Kidney (tissue), 14 donors: Measurements from ENCODE around the gene PAEP. TPM values are rescaled to one million over a fixed set of nuclear protein-coding genes. Genes with fewer than 3 reads are reported as not detected.
A peak's percentile ranks its signal among the peaks of the same experiment; 100 is the strongest.

Source experiments
- DNase-seq, 5 donors: peaks; one replicate each; pipeline ENCODE4 v3.0.0-alpha.2; 2013 to 2020
- FAIRE-seq: peaks from 2 replicates; lab custom pipeline; 2012; peaks lifted over from hg19 to GRCh38; lab: Jason Lieb, UNC
- H3K27ac ChIP-seq, 2 donors: one replicate each; pipeline ENCODE4 v1.7.0; 2013; ENCODE audit warnings: low read depth in 2 of 2, low read length in 2 of 2, inconsistent platforms in 1 of 2
- H3K27me3 ChIP-seq: one replicate; pipeline ENCODE4 v1.7.1; 2013; ENCODE audit warnings: low read length, inconsistent platforms; ENCODE audit not compliant: control insufficient read depth, insufficient read depth
- H3K36me3 ChIP-seq, 3 donors: one replicate each; pipeline versions ENCODE4 v1.7.0 to v1.7.1; 2013; ENCODE audit warnings: low read length in 3 of 3, control low read depth in 1 of 3, inconsistent platforms in 1 of 3; ENCODE audit not compliant: insufficient read depth in 3 of 3, control insufficient read depth in 2 of 3
- H3K4me1 ChIP-seq, 3 donors: one replicate each; pipeline versions ENCODE4 v1.7.0 to v1.7.1; 2013; ENCODE audit warnings: low read length in 3 of 3, inconsistent platforms in 1 of 3, low read depth in 1 of 3; ENCODE audit not compliant: control insufficient read depth in 2 of 3, insufficient read depth in 2 of 3
- H3K4me3 ChIP-seq, 3 donors: one replicate each; pipeline versions ENCODE4 v1.7.0 to v1.8.1; 2013; ENCODE audit warnings: low read length in 3 of 3, control low read depth in 1 of 3, inconsistent platforms in 1 of 3
- H3K9ac ChIP-seq, 3 donors: one replicate each; pipeline versions ENCODE4 v1.7.0 to v1.7.1; 2013; ENCODE audit warnings: low read length in 3 of 3, control low read depth in 1 of 3, inconsistent platforms in 1 of 3
- H3K9me3 ChIP-seq, 3 donors: one replicate each; pipeline versions ENCODE4 v1.7.0 to v1.7.1; 2013; ENCODE audit warnings: low read length in 3 of 3, control low read depth in 1 of 3, inconsistent platforms in 1 of 3; ENCODE audit not compliant: control insufficient read depth in 2 of 3, insufficient read depth in 1 of 3
- CTCF ChIP-seq: IDR thresholded peaks from 3 replicates; pipeline ENCODE4 v1.5.1; 2012; ENCODE audit warnings: mild to moderate bottlenecking, moderate library complexity, borderline replicate concordance; ENCODE audit not compliant: insufficient read depth; ENCODE audit errors: extremely low read depth
- intact Hi-C: fragments of 100-400 bp; cut with DNase I; formaldehyde crosslinking; loops from one replicate; pipeline ENCODE4 v1.11.1; 2022
- polyA plus RNA-seq: library from polyadenylated mRNA; stranded (reverse); fragments of 350-450 nt; fragmentation: Illumina TruSeq; extraction: RNeasy Lipid Tissue Mini Kit (QIAGEN cat#74804); gene quantifications from one replicate; pipeline ENCODE4 v1.2.3, GENCODE V29; 2014; ENCODE audit warnings: low read depth, low replicate concordance; ENCODE audit not compliant: insufficient read depth
- total RNA-seq: library from RNA; stranded (reverse); fragmentation: NEBNext Ultra II Directional; extraction: Animal tissue kit (Norgen Biotek cat#: 25700); gene quantifications from one replicate; pipeline ENCODE4 v1.2.1, GENCODE V29; 2021
- donor health status: control.
- donor health status: control.
- donor health status: control.
- donor health status: control.
- donor health status: control.
- donor health status: DM: yes; HTN: yes; CAD: no.
- donor health status: Normal renal cell carcinoma (clear cell type).

The PAEP gene
- total and polyA plus RNA-seq, 2 donors from 2014 or later: not detected

- TF ChIP-seq CTCF: peak; percentile 76
- no peaks in the 10 kb centered on the region for H3K36me3 ChIP-seq
- no peaks in the 10 kb centered on the region for H3K9me3 ChIP-seq
- H3K9ac ChIP-seq: no peak overlapping the region
- no peak for FAIRE-seq
- DNase-seq: peak in 1 of 5 donors; percentile 16
- H3K4me3 ChIP-seq: no peak overlapping the region
- H3K4me1 ChIP-seq: peaks cover 0 to 4% (median 0%) of the 10 kb centered on the region in 3 donors
- H3K27me3 ChIP-seq: no peaks in the 10 kb centered on the region
- intact Hi-C loops: no loop called here
- H3K27ac ChIP-seq: no peak overlapping the region
These were observed 41.4 kb downstream of the PAEP start for GRCh38 chr9:135602789-135603481.

- Histone ChIP-seq H3K27me3 (no peaks in the 10 kb centered on the region), H3K4me1 (peaks cover 0 to 4% (median 0%) of the 10 kb centered on the region in 3 donors), H3K36me3 (no peaks in the 10 kb centered on the region), H3K4me3 (no peak overlapping the region), H3K27ac (no peak overlapping the region), H3K9ac (no peak overlapping the region), H3K9me3 (no peaks in the 10 kb centered on the region)
- FAIRE-seq: no peak
- DNase-seq: peak in 3 of 5 donors; percentile 13 to 74 (median 31)
- intact Hi-C loops: no loop called here
- TF ChIP-seq CTCF: no peak
These were observed 43.1 kb downstream of the PAEP start for GRCh38 chr9:135604437-135605237.

GRCh38 chr9:135605238-135605781 lies 43.8 kb downstream of the PAEP start:
- H3K27me3 ChIP-seq: no peaks in the 10 kb centered on the region
- TF ChIP-seq CTCF: no peak
- no peak for FAIRE-seq
- no peak overlapping the region for H3K9ac ChIP-seq
- peaks cover 0 to 4% (median 0%) of the 10 kb centered on the region in 3 donors for H3K4me1 ChIP-seq
- peak in 3 of 5 donors; percentile 9 to 50 (median 42) for DNase-seq
- H3K9me3 ChIP-seq: no peaks in the 10 kb centered on the region
- H3K36me3 ChIP-seq: no peaks in the 10 kb centered on the region
- H3K27ac ChIP-seq: no peak overlapping the region
- intact Hi-C loops: no loop called here
- no peak overlapping the region for H3K4me3 ChIP-seq
